Mucosa of stomach (tissue), 1 donor: ENCODE measurements around the gene FAM181B.

Experiments
- H3K27me3 ChIP-seq: one replicate; pipeline ENCODE4 v1.7.0; 2013; ENCODE audit warnings: mild to moderate bottlenecking, low read length; ENCODE audit not compliant: control insufficient read depth, insufficient read depth
- H3K36me3 ChIP-seq: one replicate; pipeline ENCODE4 v1.7.0; 2013; ENCODE audit warnings: low read length; ENCODE audit not compliant: control insufficient read depth, insufficient read depth
- H3K4me1 ChIP-seq: one replicate; pipeline ENCODE4 v1.7.0; 2013; ENCODE audit warnings: mild to moderate bottlenecking, low read length; ENCODE audit not compliant: control insufficient read depth, insufficient read depth
- H3K4me3 ChIP-seq: one replicate; pipeline ENCODE4 v1.7.0; 2013; ENCODE audit warnings: low read length
- H3K9ac ChIP-seq: one replicate; pipeline ENCODE4 v1.7.0; 2013; ENCODE audit warnings: mild to moderate bottlenecking, low read length, moderate library complexity
- H3K9me3 ChIP-seq: one replicate; pipeline ENCODE4 v1.7.0; 2013; ENCODE audit warnings: mild to moderate bottlenecking, low read length, moderate library complexity; ENCODE audit not compliant: control insufficient read depth
- donor health status: Pancreatic carcinoma.

The FAM181B gene

GRCh38 chr11:82733444-82734119 is at the start of gene FAM181B:
TSS of gene FAM181B (minus strand) at chr11:82733864. CDS start at chr11:82733729, 135 bp downstream.
- no peak within 1 kb of the TSS for H3K9ac ChIP-seq
- H3K4me1 ChIP-seq = no peaks in the 10 kb centered on the region
- no peaks in the 10 kb centered on the region for H3K36me3 ChIP-seq
- H3K9me3 ChIP-seq = no peaks in the 10 kb centered on the region
- no peak within 1 kb of the TSS for H3K4me3 ChIP-seq
- H3K27me3 ChIP-seq = peaks cover 51% of the 10 kb centered on the region

GRCh38 chr11:82782825-82783374 is 49.2 kb upstream of the FAM181B start:
- H3K4me1 ChIP-seq = no peaks in the 10 kb centered on the region

GRCh38 chr11:82778776-82779175 is 45.1 kb upstream of the FAM181B start:
- Histone ChIP-seq H3K9ac (no peak overlapping the region), H3K4me3 (no peak overlapping the region), H3K36me3 (no peaks in the 10 kb centered on the region), H3K4me1 (no peaks in the 10 kb centered on the region), H3K27me3 (no peaks in the 10 kb centered on the region), H3K9me3 (no peaks in the 10 kb centered on the region)

More at GRCh38 chr11:82782825-82783374, 49.2 kb upstream of the FAM181B start:
- H3K27me3 ChIP-seq = no peaks in the 10 kb centered on the region
- no peaks in the 10 kb centered on the region for H3K36me3 ChIP-seq
- no peak overlapping the region for H3K9ac ChIP-seq
- no peaks in the 10 kb centered on the region for H3K9me3 ChIP-seq
- H3K4me3 ChIP-seq = no peak overlapping the region

GRCh38 chr11:82776377-82776776 is 42.7 kb upstream of the FAM181B start:
- H3K4me1 ChIP-seq = no peaks in the 10 kb centered on the region

GRCh38 chr11:82775736-82776346 is 42.2 kb upstream of the FAM181B start:
- Histone ChIP-seq H3K27me3 (no peaks in the 10 kb centered on the region), H3K4me3 (no peak overlapping the region), H3K4me1 (no peaks in the 10 kb centered on the region), H3K9me3 (no peaks in the 10 kb centered on the region), H3K36me3 (no peaks in the 10 kb centered on the region), H3K9ac (no peak overlapping the region)

More at GRCh38 chr11:82776377-82776776, 42.7 kb upstream of the FAM181B start:
- Histone ChIP-seq H3K4me3 (no peak overlapping the region), H3K27me3 (no peaks in the 10 kb centered on the region), H3K9ac (no peak overlapping the region), H3K9me3 (no peaks in the 10 kb centered on the region), H3K36me3 (no peaks in the 10 kb centered on the region)

- Histone ChIP-seq H3K4me1 (no peaks in the 10 kb centered on the region), H3K36me3 (no peaks in the 10 kb centered on the region), H3K9me3 (no peaks in the 10 kb centered on the region), H3K4me3 (no peak overlapping the region), H3K27me3 (no peaks in the 10 kb centered on the region), H3K9ac (no peak overlapping the region)
Measured at GRCh38 chr11:82775218-82775617, 41.6 kb upstream of the FAM181B start.

GRCh38 chr11:82771781-82772180 is 38.1 kb upstream of the FAM181B start:
- no peak overlapping the region for H3K4me3 ChIP-seq
- no peak overlapping the region for H3K9ac ChIP-seq
- no peaks in the 10 kb centered on the region for H3K4me1 ChIP-seq
- no peaks in the 10 kb centered on the region for H3K36me3 ChIP-seq
- no peaks in the 10 kb centered on the region for H3K9me3 ChIP-seq
- H3K27me3 ChIP-seq = no peaks in the 10 kb centered on the region

- Histone ChIP-seq H3K36me3 (no peaks in the 10 kb centered on the region), H3K9ac (no peak overlapping the region), H3K4me1 (no peaks in the 10 kb centered on the region), H3K4me3 (no peak overlapping the region), H3K27me3 (no peaks in the 10 kb centered on the region), H3K9me3 (no peaks in the 10 kb centered on the region)
Measured at GRCh38 chr11:82767123-82767522, 33.5 kb upstream of the FAM181B start.

GRCh38 chr11:82765466-82766034 is 31.9 kb upstream of the FAM181B start:
- Histone ChIP-seq H3K27me3 (no peaks in the 10 kb centered on the region), H3K36me3 (no peaks in the 10 kb centered on the region), H3K4me3 (no peak overlapping the region)

GRCh38 chr11:82763167-82763566 is 29.5 kb upstream of the FAM181B start:
- H3K9me3 ChIP-seq = no peaks in the 10 kb centered on the region

More at GRCh38 chr11:82765466-82766034, 31.9 kb upstream of the FAM181B start:
- Histone ChIP-seq H3K9ac (no peak overlapping the region), H3K4me1 (no peaks in the 10 kb centered on the region), H3K9me3 (no peaks in the 10 kb centered on the region)

GRCh38 chr11:82759649-82760048 is 26.0 kb upstream of the FAM181B start:
- Histone ChIP-seq H3K9ac (no peak overlapping the region), H3K4me1 (no peaks in the 10 kb centered on the region), H3K27me3 (no peaks in the 10 kb centered on the region), H3K36me3 (no peaks in the 10 kb centered on the region), H3K4me3 (no peak overlapping the region), H3K9me3 (no peaks in the 10 kb centered on the region)

More at GRCh38 chr11:82763167-82763566, 29.5 kb upstream of the FAM181B start:
- H3K4me1 ChIP-seq = no peaks in the 10 kb centered on the region
- H3K27me3 ChIP-seq = no peaks in the 10 kb centered on the region
- H3K36me3 ChIP-seq = no peaks in the 10 kb centered on the region
- H3K9ac ChIP-seq = no peak overlapping the region
- no peak overlapping the region for H3K4me3 ChIP-seq
